Ovary (tissue), 3 donors: ENCODE data around the gene THADA.

Experiments used
- EP300 ChIP-seq: sonication (generic); formaldehyde crosslinking; IDR thresholded peaks from one replicate; pipeline ENCODE4 v1.6.1; 2017; ENCODE audit warnings: antibody characterized with exemption
- TF ChIP-seq, protein P1 (sequence below), 3 donors: fragments of 450-650 bp in 2 of 3; fragments of 200-600 bp in 1 of 3; IDR thresholded peaks; one replicate each; pipeline versions ENCODE4 v1.5.1 to v1.8.0; 2016 to 2022; ENCODE audit warnings: antibody characterized with exemption in 3 of 3, mild to moderate bottlenecking in 1 of 3
- donor health status: DM: no; HTN: no; CAD: no.

- TF ChIP-seq, protein P1, sequence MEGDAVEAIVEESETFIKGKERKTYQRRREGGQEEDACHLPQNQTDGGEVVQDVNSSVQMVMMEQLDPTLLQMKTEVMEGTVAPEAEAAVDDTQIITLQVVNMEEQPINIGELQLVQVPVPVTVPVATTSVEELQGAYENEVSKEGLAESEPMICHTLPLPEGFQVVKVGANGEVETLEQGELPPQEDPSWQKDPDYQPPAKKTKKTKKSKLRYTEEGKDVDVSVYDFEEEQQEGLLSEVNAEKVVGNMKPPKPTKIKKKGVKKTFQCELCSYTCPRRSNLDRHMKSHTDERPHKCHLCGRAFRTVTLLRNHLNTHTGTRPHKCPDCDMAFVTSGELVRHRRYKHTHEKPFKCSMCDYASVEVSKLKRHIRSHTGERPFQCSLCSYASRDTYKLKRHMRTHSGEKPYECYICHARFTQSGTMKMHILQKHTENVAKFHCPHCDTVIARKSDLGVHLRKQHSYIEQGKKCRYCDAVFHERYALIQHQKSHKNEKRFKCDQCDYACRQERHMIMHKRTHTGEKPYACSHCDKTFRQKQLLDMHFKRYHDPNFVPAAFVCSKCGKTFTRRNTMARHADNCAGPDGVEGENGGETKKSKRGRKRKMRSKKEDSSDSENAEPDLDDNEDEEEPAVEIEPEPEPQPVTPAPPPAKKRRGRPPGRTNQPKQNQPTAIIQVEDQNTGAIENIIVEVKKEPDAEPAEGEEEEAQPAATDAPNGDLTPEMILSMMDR (IDR thresholded peaks at IDR 0.05) = no peak
- TF ChIP-seq EP300 = no peak
Measured at GRCh38 chr2:43572244-43572643, 23.6 kb downstream of the THADA start.
